GM06990 (cell line): ENCODE data around the gene GOLGA6A.
"Not testable (repeated sequence)": the region's sequence is repeated elsewhere in the genome, so short reads cannot be mapped to it uniquely, and the experiment has no call there.

Experiments used
- DNase-seq: peaks from one replicate; pipeline ENCODE4 v3.0.0-alpha.2; 2011; ENCODE audit not compliant: insufficient read length; ENCODE audit errors: extremely low read depth
- H3K27me3 ChIP-seq: replicated peaks from 2 replicates; pipeline ENCODE4 v1.6.0; 2011; ENCODE audit warnings: low read length; ENCODE audit not compliant: control insufficient read depth, insufficient read depth
- H3K36me3 ChIP-seq: 2 replicates; pipeline ENCODE4 v1.5.1; 2011; ENCODE audit warnings: low read length; ENCODE audit not compliant: control insufficient read depth, insufficient read depth
- H3K4me3 ChIP-seq: replicated peaks from 2 replicates; pipeline ENCODE4 v1.5.1; 2011; ENCODE audit warnings: low read depth, mild to moderate bottlenecking, control low read depth, low read length
- CTCF ChIP-seq: IDR thresholded peaks from 2 replicates; pipeline ENCODE4 v1.5.1; 2011; ENCODE audit warnings: low read length, control low read depth, mild to moderate bottlenecking, inconsistent platforms; ENCODE audit not compliant: insufficient read depth, poor library complexity, severe bottlenecking

GOLGA6A gene

DNA sequence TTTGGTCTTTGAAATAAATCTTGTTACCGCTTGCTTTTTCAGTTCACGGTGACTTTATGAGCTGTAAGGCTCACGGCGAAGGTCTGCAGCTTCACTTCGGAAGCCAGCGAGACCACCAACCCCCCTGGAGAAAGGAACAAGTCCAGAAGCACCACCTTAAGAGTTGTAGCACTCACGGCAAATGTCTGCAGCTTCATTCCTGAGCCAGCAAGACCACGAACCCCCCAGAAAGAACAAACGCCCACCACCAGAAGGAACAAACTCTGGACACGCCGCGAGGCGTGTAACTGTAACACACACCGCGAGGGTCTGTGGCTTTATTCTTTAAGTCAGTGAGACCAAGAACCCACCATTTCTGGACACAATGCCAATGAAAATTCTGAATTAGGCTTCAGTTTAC lies 28.8 kb downstream of the GOLGA6A start:
- no peaks in the 10 kb centered on the region for H3K36me3 ChIP-seq
- no peak overlapping the region for H3K4me3 ChIP-seq
- no peaks in the 10 kb centered on the region for H3K27me3 ChIP-seq
- no peak for DNase-seq
- no peak for TF ChIP-seq CTCF

- not testable (repeated sequence) for H3K27me3 ChIP-seq, H3K36me3 ChIP-seq, H3K4me3 ChIP-seq, DNase-seq
These were observed 29.8 kb downstream of the GOLGA6A start for GRCh38 chr15:74052271-74053260.

DNA sequence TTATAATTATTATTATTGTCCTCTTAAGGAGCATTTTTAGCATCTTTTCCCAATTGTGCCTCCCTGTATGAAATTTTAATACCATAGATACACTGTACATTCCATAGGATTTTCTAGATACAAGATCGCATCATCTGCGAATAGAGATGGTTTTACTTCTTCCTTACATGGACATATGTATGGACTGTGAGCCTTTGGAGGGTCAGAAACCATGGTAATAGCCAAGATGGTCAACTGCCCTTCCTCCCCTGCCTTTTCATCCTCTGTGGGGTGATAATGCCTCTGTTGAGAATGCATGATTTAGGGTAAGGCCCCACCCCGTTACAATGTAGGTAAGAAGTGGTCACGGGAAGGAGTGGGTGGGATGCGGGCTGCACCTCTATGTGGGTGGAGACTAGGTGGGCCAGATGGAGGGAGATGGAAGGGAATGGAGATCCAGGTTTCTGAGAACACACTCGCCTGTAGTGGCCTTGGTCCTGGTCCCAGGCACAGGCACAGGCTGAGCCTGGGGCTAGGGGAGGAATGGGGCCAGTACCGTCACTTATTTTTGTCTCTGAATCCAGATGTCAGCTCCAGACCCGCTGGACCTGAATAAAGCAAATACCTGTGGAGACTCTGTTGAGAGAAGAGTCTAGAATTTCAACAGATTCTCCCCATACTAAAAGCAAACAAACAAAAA lies 31.7 kb downstream of the GOLGA6A start:
- TF ChIP-seq CTCF = no peak
- no peak overlapping the region for H3K4me3 ChIP-seq

GRCh38 chr15:74050127-74050526 lies 32.2 kb downstream of the GOLGA6A start:
- no peaks in the 10 kb centered on the region for H3K27me3 ChIP-seq
- DNase-seq = no peak
- H3K36me3 ChIP-seq = no peaks in the 10 kb centered on the region
- H3K4me3 ChIP-seq = no peak overlapping the region
- no peak for TF ChIP-seq CTCF

More for the DNA sequence above, 31.7 kb downstream of the GOLGA6A start:
- DNase-seq = no peak
- Histone ChIP-seq H3K27me3 (no peaks in the 10 kb centered on the region), H3K36me3 (no peaks in the 10 kb centered on the region)

DNA sequence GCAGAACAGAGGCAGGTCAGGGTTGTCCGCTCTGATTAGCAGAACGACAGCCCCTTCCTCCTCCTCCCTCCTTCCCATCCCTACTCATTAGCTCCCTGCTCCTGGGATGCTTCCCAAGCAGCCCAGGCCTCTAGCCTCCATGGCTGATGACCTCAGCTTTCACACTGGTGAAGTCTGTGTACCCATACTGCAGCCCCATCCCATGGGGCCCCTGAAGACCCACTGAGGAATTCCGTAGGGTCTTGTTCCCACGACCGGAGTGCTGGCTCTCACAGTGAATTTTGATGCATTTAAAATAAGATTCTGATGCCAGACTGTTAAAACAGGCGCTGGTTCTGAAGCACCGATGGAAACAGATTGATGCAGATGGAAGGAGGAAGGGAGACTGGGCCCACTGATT lies 36.1 kb downstream of the GOLGA6A start:
- DNase-seq = no peak
- TF ChIP-seq CTCF = no peak
- Histone ChIP-seq H3K4me3 (no peak overlapping the region), H3K36me3 (peaks cover 7% of the 10 kb centered on the region), H3K27me3 (no peaks in the 10 kb centered on the region)

DNA sequence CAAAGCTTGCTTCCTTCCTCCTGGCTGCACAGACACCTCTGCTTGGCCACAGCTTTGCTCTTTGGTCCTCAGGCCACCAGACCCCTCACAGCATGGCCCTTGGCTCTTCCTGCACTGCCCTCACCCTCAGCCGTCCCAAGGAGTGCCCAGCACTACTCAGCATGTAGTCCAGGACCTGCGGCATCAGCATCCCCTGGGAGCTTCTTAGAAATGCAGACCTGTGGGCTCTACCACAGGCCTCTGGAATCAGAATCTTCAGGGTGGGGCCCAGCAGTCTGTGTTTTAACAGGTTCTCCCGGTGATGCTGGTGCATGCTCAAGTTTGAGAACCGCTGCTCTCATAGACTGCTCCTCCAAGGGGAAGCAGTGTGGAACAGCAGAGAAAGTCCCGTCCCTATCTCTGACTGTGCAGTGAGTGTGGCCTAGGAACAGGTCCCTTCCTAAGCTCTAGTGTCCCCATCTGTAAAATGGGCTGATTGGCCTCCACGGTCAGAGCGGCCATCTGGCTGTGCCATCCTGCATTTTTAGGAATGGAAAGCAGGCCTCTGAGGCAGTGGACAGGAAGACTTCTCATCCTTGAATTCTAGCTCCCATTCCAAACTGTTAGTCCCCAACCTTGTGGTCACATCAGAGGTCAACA lies 36.6 kb downstream of the GOLGA6A start:
- peaks cover 7% of the 10 kb centered on the region for H3K36me3 ChIP-seq
- no peak for DNase-seq
- H3K4me3 ChIP-seq = no peak overlapping the region
- no peak for TF ChIP-seq CTCF
- no peaks in the 10 kb centered on the region for H3K27me3 ChIP-seq
